ENCODE data around the gene MEX3C.

DNA sequence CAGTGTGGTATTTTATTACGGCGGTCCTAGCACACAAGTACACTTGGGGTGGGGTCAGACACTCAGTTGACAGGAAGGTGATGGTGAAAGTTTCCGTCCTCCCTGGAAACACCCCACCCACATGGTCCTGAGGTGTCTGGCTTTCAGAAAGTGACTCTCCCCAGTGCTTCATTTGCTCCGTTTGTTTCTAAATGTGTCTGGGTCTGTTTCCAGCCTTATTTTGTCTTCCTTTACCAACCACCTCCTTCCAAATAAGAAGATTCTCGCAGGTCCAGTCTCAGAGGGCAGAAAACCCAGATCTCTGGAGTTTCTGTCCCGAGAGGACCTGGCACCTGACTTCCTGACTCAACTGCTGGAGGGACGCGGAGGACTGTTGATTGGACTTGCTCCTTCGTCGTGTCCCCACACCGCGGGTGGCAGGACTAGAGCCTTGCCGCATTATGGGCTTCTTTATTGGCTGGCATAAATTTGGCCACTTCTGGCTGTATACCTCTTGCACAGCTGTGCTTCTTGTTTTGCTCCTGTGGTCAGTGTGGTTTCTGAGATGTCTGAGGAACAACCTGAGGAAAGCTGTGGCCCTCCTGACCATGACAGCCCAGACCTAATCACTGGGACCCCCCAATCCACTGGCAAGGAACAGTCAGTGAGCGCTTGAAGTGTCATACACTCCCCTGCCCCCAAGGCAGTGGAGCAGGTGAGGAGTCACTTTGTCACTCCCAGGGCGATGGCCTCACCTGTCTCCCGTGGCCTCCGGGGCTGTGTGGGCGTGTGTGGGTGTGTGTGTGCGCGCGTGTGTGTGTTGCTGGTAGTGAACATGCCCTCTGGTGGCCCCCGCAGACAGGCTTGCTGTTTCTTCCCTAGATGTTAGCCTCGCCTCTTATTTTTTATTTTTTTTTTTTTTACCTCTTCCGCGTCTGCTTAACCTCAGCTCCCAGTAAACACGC lies 45.6 kb downstream of the MEX3C start:
- TF ChIP-seq, protein P1, sequence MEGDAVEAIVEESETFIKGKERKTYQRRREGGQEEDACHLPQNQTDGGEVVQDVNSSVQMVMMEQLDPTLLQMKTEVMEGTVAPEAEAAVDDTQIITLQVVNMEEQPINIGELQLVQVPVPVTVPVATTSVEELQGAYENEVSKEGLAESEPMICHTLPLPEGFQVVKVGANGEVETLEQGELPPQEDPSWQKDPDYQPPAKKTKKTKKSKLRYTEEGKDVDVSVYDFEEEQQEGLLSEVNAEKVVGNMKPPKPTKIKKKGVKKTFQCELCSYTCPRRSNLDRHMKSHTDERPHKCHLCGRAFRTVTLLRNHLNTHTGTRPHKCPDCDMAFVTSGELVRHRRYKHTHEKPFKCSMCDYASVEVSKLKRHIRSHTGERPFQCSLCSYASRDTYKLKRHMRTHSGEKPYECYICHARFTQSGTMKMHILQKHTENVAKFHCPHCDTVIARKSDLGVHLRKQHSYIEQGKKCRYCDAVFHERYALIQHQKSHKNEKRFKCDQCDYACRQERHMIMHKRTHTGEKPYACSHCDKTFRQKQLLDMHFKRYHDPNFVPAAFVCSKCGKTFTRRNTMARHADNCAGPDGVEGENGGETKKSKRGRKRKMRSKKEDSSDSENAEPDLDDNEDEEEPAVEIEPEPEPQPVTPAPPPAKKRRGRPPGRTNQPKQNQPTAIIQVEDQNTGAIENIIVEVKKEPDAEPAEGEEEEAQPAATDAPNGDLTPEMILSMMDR (IDR thresholded peaks at IDR 0.05), result no peak
- no peak for TF ChIP-seq POLR2A (IDR thresholded peaks at IDR 0.05)
- TF ChIP-seq EP300 (IDR thresholded peaks at IDR 0.05), result no peak
